ENCODE data around the gene LRRC8D. TPM values are rescaled to one million over a fixed set of nuclear protein-coding genes. Genes with fewer than 3 reads are reported as not detected.

LRRC8D gene
- total RNA-seq, 1 experiment from 2014 or later: 15.0 TPM

GRCh38 chr1:89841507-89841906 lies 20.7 kb downstream of the LRRC8D start:
- Histone ChIP-seq H3K4me3 (replicated peaks in 1 of 2; ENCODE audit: low read depth in 1 of 2, low read length in 2 of 2) (no peak overlapping the region), H3K9me3 (ENCODE audit: control insufficient read depth in 1 of 2, insufficient read depth in 1 of 2, low read depth in 1 of 2, low read length in 2 of 2) (no peaks in the 10 kb centered on the region), H3K79me2 (ENCODE audit: insufficient read depth, low read length) (no peaks in the 10 kb centered on the region), H3K27ac (ENCODE audit: low read depth, low read length) (no peak overlapping the region), H4K20me1 (ENCODE audit: insufficient read depth) (no peaks in the 10 kb centered on the region), H3K36me3 (ENCODE audit: control insufficient read depth in 1 of 2, insufficient read depth in 2 of 2, low read length in 2 of 2) (no peaks in the 10 kb centered on the region), H3K27me3 (ENCODE audit: insufficient read depth, low read length) (no peaks in the 10 kb centered on the region), H3K4me2 (ENCODE audit: low read length) (no peak overlapping the region), H3K4me1 (ENCODE audit: control insufficient read depth in 1 of 2, insufficient read depth in 2 of 2, low read length in 2 of 2) (peaks cover 11 to 18% of the 10 kb centered on the region in 2 experiments; a peak in 3 of 4 replicates), H3K9me2 (ENCODE audit: insufficient read depth) (no peaks in the 10 kb centered on the region), H2AFZ (ENCODE audit: low read depth, low read length, poor library complexity, severe bottlenecking) (no peak overlapping the region), H3K9ac (ENCODE audit: low read length) (no peak overlapping the region)
- ChIA-PET RAD21 (ENCODE audit: low non-redundant PET in 1 of 2, low total read pairs in 2 of 2, uncharacterized antibody in 2 of 2, unreplicated experiment in 2 of 2) (no interaction called here), POLR2A (no interaction called here), CTCF (no interaction called here)
- ATAC-seq: no peak
- intact Hi-C loops (cut with micrococcal nuclease): no loop called here
- no peak for TF ChIP-seq ZBTB33 (IDR thresholded peaks at IDR 0.05; ENCODE audit: extremely low read depth, insufficient replicate concordance, low read length)
- no peak for TF ChIP-seq POLR2AphosphoS5 (IDR thresholded peaks at IDR 0.05; ENCODE audit: low read depth, low read length)
- BruUV-seq (replicated peaks): no TSS peak
- DNase-seq (ENCODE audit: low read depth, low spot score): no peak

- ATAC-seq: peak; percentile 63
- peaks cover 11 to 18% of the 10 kb centered on the region in 2 experiments; a peak in 3 of 4 replicates for H3K4me1 ChIP-seq (ENCODE audit: control insufficient read depth in 1 of 2, insufficient read depth in 2 of 2, low read length in 2 of 2)
- CTCF ChIA-PET: interaction anchor here (1.0 to 1.9 kb wide), 8 partner anchors 8 to 146 kb away, joined by 3 to 9 read pairs (median 3); no protein-coding TSS in a partner anchor
Observed at GRCh38 chr1:89842567-89843272, 21.9 kb downstream of the LRRC8D start.

More at GRCh38 chr1:89842567-89843272, 21.9 kb downstream of the LRRC8D start:
- no peak for DNase-seq (ENCODE audit: low read depth, low spot score)
- Histone ChIP-seq H3K27ac (ENCODE audit: low read depth, low read length) (peak overlapping the region; percentile 61; the same call in 1 of the 2 replicates), H3K4me3 (replicated peaks in 1 of 2; ENCODE audit: low read depth in 1 of 2, low read length in 2 of 2) (peak overlapping the region; percentile 74 to 87), H3K79me2 (ENCODE audit: insufficient read depth, low read length) (no peaks in the 10 kb centered on the region), H3K27me3 (ENCODE audit: insufficient read depth, low read length) (no peaks in the 10 kb centered on the region), H3K36me3 (ENCODE audit: control insufficient read depth in 1 of 2, insufficient read depth in 2 of 2, low read length in 2 of 2) (no peaks in the 10 kb centered on the region), H2AFZ (ENCODE audit: low read depth, low read length, poor library complexity, severe bottlenecking) (peak overlapping the region; percentile 89), H3K9me2 (ENCODE audit: insufficient read depth) (no peaks in the 10 kb centered on the region), H3K4me2 (ENCODE audit: low read length) (peak overlapping the region; percentile 98), H4K20me1 (ENCODE audit: insufficient read depth) (no peaks in the 10 kb centered on the region), H3K9me3 (ENCODE audit: control insufficient read depth in 1 of 2, insufficient read depth in 1 of 2, low read depth in 1 of 2, low read length in 2 of 2) (no peaks in the 10 kb centered on the region), H3K9ac (ENCODE audit: low read length) (peak overlapping the region; percentile 85)
- BruUV-seq (replicated peaks): no TSS peak
- ChIA-PET RAD21 (ENCODE audit: low non-redundant PET in 1 of 2, low total read pairs in 2 of 2, uncharacterized antibody in 2 of 2, unreplicated experiment in 2 of 2) (no interaction called here), POLR2A (interaction anchor here (0.6 to 1.7 kb wide), 2 partner anchors 16 to 101 kb away, joined by 4 to 5 read pairs; no protein-coding TSS in a partner anchor)
- no peak for TF ChIP-seq POLR2A (IDR thresholded peaks at IDR 0.05; ENCODE audit: borderline replicate concordance, extremely low read depth, insufficient read depth, insufficient read length)
- no peak for TF ChIP-seq YY1 (IDR thresholded peaks at IDR 0.05; ENCODE audit: extremely low read depth, insufficient replicate concordance, low read depth, low read length)
- TF ChIP-seq ZFX (IDR thresholded peaks at IDR 0.05): no peak
- no peak for TF ChIP-seq ATF3 (IDR thresholded peaks at IDR 0.05)
- TF ChIP-seq ZNF274 (IDR thresholded peaks at IDR 0.05; ENCODE audit: low read depth, low read length): no peak
- TF ChIP-seq EZH2phosphoT487 (IDR thresholded peaks at IDR 0.05; ENCODE audit: borderline replicate concordance): no peak
- TF ChIP-seq RAD21 (IDR thresholded peaks at IDR 0.05; ENCODE audit: low read depth): no peak
- intact Hi-C loops (cut with micrococcal nuclease): loop anchor here (2.0 kb wide), 1 partner anchor 144 kb away; no protein-coding TSS in a partner anchor

Measured in HCT116 (cell line).